Fibroblast of lung (primary cell): ENCODE data around the gene CCL18. TPM values are rescaled to one million over a fixed set of nuclear protein-coding genes. Genes with fewer than 3 reads are reported as not detected.
"Not testable (repeated sequence)": the region's sequence is repeated elsewhere in the genome, so short reads cannot be mapped to it uniquely, and the experiment has no call there.

Experiments
- DNase-seq, 2 donors: peaks; one replicate each; pipeline versions ENCODE4 v3.0.0 to v3.0.0-alpha.2; 2010; ENCODE audit warnings: low read depth in 2 of 2
- H2AFZ ChIP-seq: 2 replicates; pipeline ENCODE4 v1.5.1; 2012; ENCODE audit warnings: low read length, control low read depth, inconsistent platforms
- H3K27ac ChIP-seq: 2 replicates; pipeline ENCODE4 v1.5.1; 2011; ENCODE audit warnings: low read length, control low read depth; ENCODE audit not compliant: insufficient read depth
- H3K27me3 ChIP-seq: 2 replicates; pipeline ENCODE4 v1.5.1; 2011; ENCODE audit warnings: mild to moderate bottlenecking, low read length; ENCODE audit not compliant: control insufficient read depth, insufficient read depth
- H3K36me3 ChIP-seq: 2 replicates; pipeline ENCODE4 v1.5.1; 2011; ENCODE audit warnings: low read length; ENCODE audit not compliant: control insufficient read depth, insufficient read depth
- H3K4me1 ChIP-seq: 2 replicates; pipeline ENCODE4 v1.5.1; 2011; ENCODE audit warnings: low read length; ENCODE audit not compliant: control insufficient read depth, insufficient read depth; ENCODE audit errors: extremely low read depth
- H3K4me2 ChIP-seq: 2 replicates; pipeline ENCODE4 v1.5.1; 2011; ENCODE audit warnings: low read length, control low read depth; ENCODE audit not compliant: insufficient read depth; ENCODE audit errors: extremely low read depth
- H3K4me3 ChIP-seq, 4 experiments: fragments of 200-600 bp in 1 of 4; sonication (generic) in 1 of 4; replicated peaks in 1 of 4; 2 replicates each; pipeline ENCODE4 v1.5.1; 2011 to 2016; ENCODE audit warnings: low read length in 4 of 4, low read depth in 3 of 4, mild to moderate bottlenecking in 3 of 4, control low read depth in 2 of 4, inconsistent platforms in 1 of 4, mixed read lengths in 1 of 4; ENCODE audit not compliant: insufficient read depth in 1 of 4; ENCODE audit errors: control extremely low read depth in 1 of 4
- H3K79me2 ChIP-seq: 2 replicates; pipeline ENCODE4 v1.5.1; 2012; ENCODE audit warnings: mild to moderate bottlenecking, low read length, inconsistent platforms; ENCODE audit not compliant: control insufficient read depth, insufficient read depth
- H3K9ac ChIP-seq: 2 replicates; pipeline ENCODE4 v1.5.1; 2011; ENCODE audit warnings: mild to moderate bottlenecking, low read length, control low read depth; ENCODE audit not compliant: insufficient read depth
- H3K9me3 ChIP-seq: 2 replicates; pipeline ENCODE4 v1.5.1; 2012; ENCODE audit warnings: low read depth, low read length; ENCODE audit not compliant: control insufficient read depth, insufficient read depth
- H4K20me1 ChIP-seq: 2 replicates; pipeline ENCODE4 v1.5.1; 2011; ENCODE audit warnings: low read length; ENCODE audit not compliant: control insufficient read depth, insufficient read depth; ENCODE audit errors: extremely low read depth
- CTCF ChIP-seq, 2 donors: IDR thresholded peaks in 1 of 2; conservative IDR thresholded peaks in 1 of 2; 1 replicate in 1 of 2; 2 replicates in 1 of 2; pipeline ENCODE4 v1.5.1; 2011 to 2012; ENCODE audit warnings: low read length in 2 of 2, control low read depth in 1 of 2, inconsistent platforms in 1 of 2, low read depth in 1 of 2, mild to moderate bottlenecking in 1 of 2
- EZH2 ChIP-seq: IDR thresholded peaks from 2 replicates; pipeline ENCODE4 v1.5.1; 2012; ENCODE audit warnings: low read length, control low read depth, mild to moderate bottlenecking; ENCODE audit errors: missing control alignments
- polyA plus RNA-seq, 2 donors: library from polyadenylated mRNA; depleted of rRNA in 1 of 2; stranded (reverse) in 1 of 2; unstranded in 1 of 2; fragments of >200 nt; gene quantifications; 2 replicates each; pipeline ENCODE4 v1.2.1, GENCODE V29; 2011 to 2012; ENCODE audit warnings: missing spikeins in 1 of 2
- total RNA-seq: library from RNA; depleted of rRNA; stranded (reverse); fragments of >200 nt; gene quantifications from 2 replicates; pipeline ENCODE4 v1.2.1, GENCODE V29; 2014

CCL18 gene
- total and polyA plus RNA-seq, 2 donors (not counting 1 experiment from before 2014, with no cell fraction given) = not detected

- H3K9ac ChIP-seq = no peak overlapping the region
- H3K27me3 ChIP-seq = no peaks in the 10 kb centered on the region
- H4K20me1 ChIP-seq = no peaks in the 10 kb centered on the region
- H3K36me3 ChIP-seq = no peaks in the 10 kb centered on the region
- no peaks in the 10 kb centered on the region for H3K79me2 ChIP-seq
- H3K9me3 ChIP-seq = no peaks in the 10 kb centered on the region
- no peak overlapping the region for H3K27ac ChIP-seq
- H2AFZ ChIP-seq = no peak overlapping the region
- no peaks in the 10 kb centered on the region for H3K4me1 ChIP-seq
- H3K4me3 ChIP-seq = no peak overlapping the region
- TF ChIP-seq CTCF (conservative IDR thresholded peaks at IDR 0.05 in 1 of 2, IDR thresholded peaks at IDR 0.05 in 1 of 2; ENCODE audit: low read depth in 1 of 2, low read length in 2 of 2) = no peak
- no peak for TF ChIP-seq EZH2
- no peak overlapping the region for H3K4me2 ChIP-seq
- DNase-seq = no peak
Observed at GRCh38 chr17:36094746-36095145, 30.7 kb downstream of the CCL18 start.

GRCh38 chr17:36095992-36096391 lies 31.9 kb downstream of the CCL18 start:
- Histone ChIP-seq H3K4me2 (no peak overlapping the region), H3K27ac (no peak overlapping the region), H3K27me3 (no peaks in the 10 kb centered on the region), H3K79me2 (no peaks in the 10 kb centered on the region), H3K36me3 (no peaks in the 10 kb centered on the region), H2AFZ (no peak overlapping the region), H3K4me1 (no peaks in the 10 kb centered on the region), H4K20me1 (no peaks in the 10 kb centered on the region), H3K9me3 (no peaks in the 10 kb centered on the region), H3K9ac (no peak overlapping the region), H3K4me3 (no peak overlapping the region)
- TF ChIP-seq EZH2 (no peak), CTCF (conservative IDR thresholded peaks at IDR 0.05 in 1 of 2, IDR thresholded peaks at IDR 0.05 in 1 of 2; ENCODE audit: low read depth in 1 of 2, low read length in 2 of 2) (no peak)
- DNase-seq = no peak

- H3K4me3 ChIP-seq, H3K9ac ChIP-seq, H3K36me3 ChIP-seq, H3K27ac ChIP-seq, H3K4me2 ChIP-seq, H4K20me1 ChIP-seq, H3K4me1 ChIP-seq, H3K79me2 ChIP-seq, H3K9me3 ChIP-seq, H3K27me3 ChIP-seq, H2AFZ ChIP-seq, DNase-seq: not testable (repeated sequence)
Observed at GRCh38 chr17:36099004-36099403, 34.9 kb downstream of the CCL18 start.

- not testable (repeated sequence) for H3K4me2 ChIP-seq, H3K27me3 ChIP-seq, H3K4me3 ChIP-seq, H3K9ac ChIP-seq, H3K36me3 ChIP-seq, H3K4me1 ChIP-seq, DNase-seq, H2AFZ ChIP-seq, H4K20me1 ChIP-seq, H3K79me2 ChIP-seq, H3K9me3 ChIP-seq, H3K27ac ChIP-seq
Observed at GRCh38 chr17:36103401-36103975, 39.4 kb downstream of the CCL18 start, which contains the start of gene CCL4. CCL4 (plus strand) TSS chr17:36103827; CDS start chr17:36103906, 79 bp downstream.

GRCh38 chr17:36104246-36104645 lies 40.2 kb downstream of the CCL18 start:
- DNase-seq, H3K4me1 ChIP-seq, H3K36me3 ChIP-seq, H4K20me1 ChIP-seq, H3K9ac ChIP-seq, H3K9me3 ChIP-seq, H2AFZ ChIP-seq, H3K79me2 ChIP-seq, H3K4me2 ChIP-seq, H3K4me3 ChIP-seq, H3K27me3 ChIP-seq, H3K27ac ChIP-seq: not testable (repeated sequence)
